ENCODE measurements around the gene BARX1. TPM values are rescaled to one million over a fixed set of nuclear protein-coding genes. Genes with fewer than 3 reads are reported as not detected.

BARX1 gene
- polyA plus RNA-seq, 3 donors: 0.33 to 0.67 (median 0.63) TPM

GRCh38 chr9:93906195-93906880 is 48.8 kb downstream of the BARX1 start:
- DNase-seq (ENCODE audit: extremely low read depth in 1 of 11, low read depth in 9 of 11, low spot score in 4 of 11): no peak

DNA sequence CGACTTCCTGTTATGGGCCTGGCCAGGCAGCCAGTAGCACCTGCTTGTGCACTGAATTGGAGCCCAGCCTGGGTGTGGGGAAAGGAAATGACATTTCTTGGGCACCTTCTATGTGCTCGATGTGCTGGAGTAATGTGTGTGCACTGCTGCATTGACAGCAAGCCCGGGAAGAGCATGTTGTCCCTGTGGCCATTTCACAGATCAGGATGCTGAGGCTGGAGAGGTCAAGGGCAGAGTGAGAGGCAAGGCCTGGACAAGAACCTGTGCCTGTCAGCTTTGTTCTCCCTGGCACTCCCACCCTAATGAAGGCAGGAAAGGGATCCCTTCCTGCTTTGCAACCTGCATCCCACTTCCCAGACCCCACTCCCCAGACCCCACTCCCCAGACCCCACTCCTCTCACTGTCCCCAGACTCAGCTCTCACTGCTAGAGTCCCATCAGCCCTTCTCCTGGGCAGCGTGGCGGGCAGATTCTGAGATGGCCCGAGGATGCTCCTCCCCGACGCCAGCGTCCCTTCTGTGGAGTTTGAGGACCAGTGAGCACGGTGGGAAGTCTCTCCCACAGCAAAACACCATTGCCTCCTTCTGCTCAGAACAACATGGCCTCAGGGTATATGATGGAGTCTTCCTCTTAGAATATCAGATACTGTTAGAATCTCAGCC is 49.6 kb downstream of the BARX1 start:
- DNase-seq (ENCODE audit: extremely low read depth in 1 of 11, low read depth in 9 of 11, low spot score in 4 of 11): no peak

- no peak for DNase-seq (ENCODE audit: extremely low read depth in 1 of 11, low read depth in 9 of 11, low spot score in 4 of 11)
Observed at GRCh38 chr9:93904649-93905472, 50.3 kb downstream of the BARX1 start.

DNA sequence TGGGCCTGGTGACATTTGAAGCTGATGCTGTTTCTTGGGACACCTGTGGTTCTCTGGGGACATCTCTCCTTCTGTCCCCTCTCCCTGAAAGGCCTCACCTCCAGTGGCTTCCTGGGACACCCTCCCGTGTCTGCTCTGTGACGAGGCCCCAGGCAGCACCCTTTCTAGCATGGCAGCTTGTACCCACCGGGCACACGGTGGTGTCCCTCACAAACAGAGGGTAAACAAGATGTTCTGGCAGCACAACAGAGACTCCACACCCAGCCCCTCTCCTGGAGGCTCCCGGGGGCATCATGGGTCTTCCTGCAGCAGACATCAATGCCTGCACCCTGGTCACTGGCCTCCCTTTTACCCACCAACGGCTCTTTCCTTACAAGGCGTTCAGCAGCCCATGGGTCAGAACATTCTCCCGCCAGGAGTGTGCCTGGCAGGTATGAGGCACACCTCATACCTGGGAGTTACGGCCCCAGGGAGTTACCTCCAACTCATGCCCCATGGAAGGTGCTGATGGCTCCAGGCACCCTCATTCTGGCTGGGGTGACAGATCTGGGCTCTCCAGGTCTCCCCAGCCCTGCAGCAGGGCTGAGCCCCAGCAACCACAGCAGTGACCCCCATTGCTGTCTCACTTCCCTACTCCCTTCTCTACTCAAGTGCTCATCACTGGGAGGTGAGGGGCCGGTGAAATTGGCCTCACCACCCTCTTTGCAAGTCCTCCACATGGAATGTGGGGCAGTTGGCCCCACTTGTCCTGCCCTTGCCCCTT is 51.1 kb downstream of the BARX1 start:
- DNase-seq (ENCODE audit: extremely low read depth in 1 of 11, low read depth in 9 of 11, low spot score in 4 of 11): no peak

DNA sequence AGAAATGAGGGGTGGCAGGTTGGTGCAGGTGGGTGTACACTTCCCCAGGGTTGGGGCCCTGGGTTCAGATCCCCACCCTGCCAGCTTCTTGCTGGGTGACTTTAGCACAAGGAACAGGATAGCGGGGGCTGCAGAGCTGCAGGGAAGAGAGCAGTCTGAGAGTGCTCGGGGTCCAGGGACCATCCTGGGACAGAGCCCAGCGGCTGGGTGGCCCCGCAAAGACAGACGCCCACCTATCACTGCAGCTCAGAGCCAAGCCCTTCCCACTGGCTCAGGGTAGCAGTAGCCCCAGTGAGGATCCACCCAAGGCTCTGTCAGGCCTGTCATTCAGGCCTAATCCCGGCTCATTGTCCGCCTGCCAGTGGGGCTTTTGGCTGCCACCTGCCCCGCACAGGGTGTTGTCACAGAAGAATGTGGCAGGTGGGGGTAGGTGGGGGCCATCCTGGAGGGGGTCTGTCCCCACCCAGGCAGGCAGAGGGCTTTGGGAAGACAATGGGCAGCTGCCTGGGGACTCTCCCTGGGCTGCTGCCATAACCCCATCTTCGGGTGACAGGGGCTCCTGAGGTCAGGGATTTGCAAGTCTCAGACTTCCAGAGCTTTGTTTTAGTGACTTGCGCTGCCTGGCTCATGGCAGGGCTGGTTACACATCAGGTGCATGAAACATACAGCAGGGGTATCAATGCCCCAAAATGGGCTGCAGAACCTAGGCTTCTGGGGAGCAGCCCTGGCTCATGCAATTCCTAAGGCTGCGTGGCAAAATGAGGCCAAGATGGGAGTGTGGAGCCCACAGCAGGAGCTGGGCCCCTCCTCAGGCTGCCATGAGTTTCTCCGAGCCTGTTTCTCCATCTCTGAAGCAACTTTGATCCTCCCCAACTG is 52.1 kb downstream of the BARX1 start:
- DNase-seq (ENCODE audit: extremely low read depth in 1 of 11, low read depth in 9 of 11, low spot score in 4 of 11): no peak

GRCh38 chr9:93902051-93902779 is 52.9 kb downstream of the BARX1 start:
- DNase-seq (ENCODE audit: extremely low read depth in 1 of 11, low read depth in 9 of 11, low spot score in 4 of 11): no peak

Other genes with a start within 250 kb of the BARX1 start
- gene PTPDC1, start 129.1 kb upstream of the BARX1 start, polyA plus RNA-seq (ENCODE audit: insufficient read length in 3 of 3): 10 to 100 TPM; 10.4 to 15.3 (median 11.5) TPM

All from renal cortex interstitium (tissue), 11 donors.